Stimulated activated CD8-positive, alpha-beta memory T cell treated with anti-CD3 and anti-CD28 coated beads, Interleukin-15, amount 100 ng/mL, for 4 hours (primary cell): ENCODE results near the gene RTBDN.
"Not testable (repeated sequence)": the region's sequence is repeated elsewhere in the genome, so short reads cannot be mapped to it uniquely, and the experiment has no call there.

Source experiments
- DNase-seq, 2 donors: peaks; one replicate each; pipeline ENCODE4 v3.0.0-alpha.2; 2020; ENCODE audit warnings: low read depth in 2 of 2

The RTBDN gene

GRCh38 chr19:12825254-12826131 is 8.9 kb downstream of the RTBDN start:
- DNase-seq = no peak

- no peak for DNase-seq
Observed at GRCh38 chr19:12821761-12822160, 12.6 kb downstream of the RTBDN start.

- DNase-seq = not testable (repeated sequence)
Observed at GRCh38 chr19:12817810-12818209, 16.6 kb downstream of the RTBDN start.

- DNase-seq = not testable (repeated sequence)
Observed at GRCh38 chr19:12817188-12817587, 17.2 kb downstream of the RTBDN start.

- no peak for DNase-seq
Observed at GRCh38 chr19:12815088-12815487, 19.3 kb downstream of the RTBDN start.

- DNase-seq = peak; percentile 66 to 76
Observed at GRCh38 chr19:12806242-12807081, 27.9 kb downstream of the RTBDN start, which contains the start of gene RNASEH2A. Gene RNASEH2A (plus strand): TSS chr19:12806584. CDS start chr19:12806674, 90 bp downstream.

- DNase-seq = no peak
Observed at GRCh38 chr19:12804051-12804450, 30.3 kb downstream of the RTBDN start.

- DNase-seq = no peak
Observed at GRCh38 chr19:12802267-12803106, 31.9 kb downstream of the RTBDN start.

- DNase-seq = no peak
Observed at GRCh38 chr19:12801466-12802266, 32.7 kb downstream of the RTBDN start, which contains the start of the genes PRDX2 and THSD8. Gene PRDX2 (minus strand): TSS chr19:12801800. CDS start chr19:12801261, 539 bp downstream. Gene THSD8 (plus strand): TSS chr19:12802069. CDS start chr19:12802072, 3 bp downstream.

GRCh38 chr19:12800923-12801465 is 33.4 kb downstream of the RTBDN start:
- DNase-seq = no peak

- DNase-seq = no peak
Observed at GRCh38 chr19:12800466-12800770, 34.0 kb downstream of the RTBDN start.

- DNase-seq = no peak
Observed at GRCh38 chr19:12799742-12800465, 34.5 kb downstream of the RTBDN start.

- DNase-seq = not testable (repeated sequence)
Observed at GRCh38 chr19:12797607-12798006, 36.8 kb downstream of the RTBDN start.

- DNase-seq = no peak
Observed at GRCh38 chr19:12797141-12797587, 37.2 kb downstream of the RTBDN start.

GRCh38 chr19:12796146-12797071 is 38.0 kb downstream of the RTBDN start:
- peak in 1 of 2 donors; percentile 50 for DNase-seq

GRCh38 chr19:12794971-12795381 is 39.4 kb downstream of the RTBDN start:
- no peak for DNase-seq

GRCh38 chr19:12794196-12794941 is 40.0 kb downstream of the RTBDN start:
- DNase-seq = no peak
